A549 (cell line): ENCODE results near the gene CIAO3. TPM values are rescaled to one million over a fixed set of nuclear protein-coding genes. Genes with fewer than 3 reads are reported as not detected.

Experiments
- ATAC-seq, 2 experiments: fragments of 200-7000 bp in 1 of 2; fragments of >200 bp in 1 of 2; cut with Nextera tagmentation in 1 of 2; cut with Tn5 transposase in 1 of 2; 3 replicates each; pipeline versions ENCODE4 v1.8.0 to v1.9.1; 2018 to 2020; ENCODE audit warnings: mild to moderate bottlenecking in 1 of 2, moderate library complexity in 1 of 2
- CTCF ChIA-PET: fragments of 300-600 bp; sonication (Branson Sonifier 250); formaldehyde crosslinking; extraction: SDS; loops from one replicate; lab custom pipeline; 2021; ENCODE audit warnings: antibody characterized with exemption, inconsistent platforms; lab: Yijun Ruan, JAX
- POLR2A ChIA-PET: fragments of 350-600 bp; formaldehyde crosslinking; extraction: SDS; loops from one replicate; lab custom pipeline; 2021; ENCODE audit warnings: antibody characterized with exemption, inconsistent platforms; lab: Yijun Ruan, JAX
- DNase-seq, 2 experiments: peaks; one replicate each; pipeline versions ENCODE4 v3.0.0 to v3.0.0-alpha.2; 2011 to 2016; ENCODE audit warnings: low read depth in 1 of 2, low spot score in 1 of 2
- FAIRE-seq: peaks from 2 replicates; lab custom pipeline; 2011; peaks lifted over from hg19 to GRCh38; lab: Jason Lieb, UNC
- H3K27ac ChIP-seq, 2 experiments: fragments of >200 bp; sonication (Bioruptor Twin); formaldehyde crosslinking; 3 replicates each; pipeline ENCODE4 v1.5.1; 2016 to 2017
- H3K4me1 ChIP-seq: fragments of >200 bp; sonication (Bioruptor Twin); formaldehyde crosslinking; 3 replicates; pipeline ENCODE4 v1.6.1; 2016
- H3K4me2 ChIP-seq: fragments of >200 bp; sonication (Bioruptor Twin); formaldehyde crosslinking; 3 replicates; pipeline ENCODE4 v1.6.1; 2016
- H3K4me3 ChIP-seq: fragments of >200 bp; sonication (Bioruptor Twin); formaldehyde crosslinking; 3 replicates; pipeline ENCODE4 v1.5.1; 2016
- H3K9me3 ChIP-seq: fragments of >200 bp; sonication (Bioruptor Twin); formaldehyde crosslinking; 3 replicates; pipeline ENCODE4 v1.6.1; 2016
- BCL3 ChIP-seq: fragments of >200 bp; sonication (Bioruptor Twin); formaldehyde crosslinking; IDR thresholded peaks from 3 replicates; pipeline ENCODE4 v1.6.1; 2016
- CBX2 ChIP-seq: fragments of 200-600 bp; sonication (generic); IDR thresholded peaks from 2 replicates; pipeline ENCODE4 v1.6.1; 2016; ENCODE audit warnings: low read depth, mild to moderate bottlenecking, borderline replicate concordance
- CBX8 ChIP-seq: fragments of 200-600 bp; sonication (generic); IDR thresholded peaks from 2 replicates; pipeline ENCODE4 v1.6.1; 2016
- CHD2 ChIP-seq: fragments of 150-350 bp; IDR thresholded peaks from 2 replicates; pipeline ENCODE4 v1.6.1; 2014; ENCODE audit warnings: low read length; ENCODE audit not compliant: partially characterized antibody
- ESRRA ChIP-seq: fragments of 150-350 bp; IDR thresholded peaks from 2 replicates; pipeline ENCODE4 v1.6.1; 2014; ENCODE audit warnings: mild to moderate bottlenecking, low read length, borderline replicate concordance
- HOXA7 ChIP-seq: fragments of 250-450 bp; sonication (Bioruptor Pico); IDR thresholded peaks from 2 replicates; pipeline ENCODE4 v1.5.0; 2020; ENCODE audit warnings: mild to moderate bottlenecking, moderate library complexity
- HOXB13 ChIP-seq: fragments of 250-450 bp; sonication (Bioruptor Pico); IDR thresholded peaks from 2 replicates; pipeline ENCODE4 v1.5.0; 2020; ENCODE audit warnings: low read depth, mild to moderate bottlenecking, moderate library complexity
- JUNB ChIP-seq: fragments of >200 bp; sonication (Bioruptor Twin); formaldehyde crosslinking; IDR thresholded peaks from 2 replicates; pipeline ENCODE4 v1.6.1; 2016
- KDM1A ChIP-seq: fragments of 200-600 bp; sonication (generic); IDR thresholded peaks from 2 replicates; pipeline ENCODE4 v1.6.1; 2016; ENCODE audit warnings: low read depth, mild to moderate bottlenecking
- KDM5A ChIP-seq: fragments of 200-600 bp; sonication (generic); IDR thresholded peaks from 2 replicates; pipeline ENCODE4 v1.6.1; 2016; ENCODE audit warnings: antibody characterized with exemption, mild to moderate bottlenecking
- MAX ChIP-seq: IDR thresholded peaks from 2 replicates; pipeline ENCODE4 v1.6.1; 2012
- MAZ ChIP-seq: fragments of 150-350 bp; IDR thresholded peaks from 2 replicates; pipeline ENCODE4 v1.6.1; 2014; ENCODE audit warnings: antibody characterized with exemption, low read depth, low read length, borderline replicate concordance
- NPAS2 ChIP-seq: fragments of 250-450 bp; sonication (Bioruptor Pico); IDR thresholded peaks from 2 replicates; pipeline ENCODE4 v1.8.0; 2022; ENCODE audit warnings: mild to moderate bottlenecking, moderate library complexity, borderline replicate concordance
- NR3C1 ChIP-seq: fragments of >200 bp; sonication (Bioruptor Twin); formaldehyde crosslinking; IDR thresholded peaks from 3 replicates; pipeline ENCODE4 v1.6.1; 2017
- PBX3 ChIP-seq: IDR thresholded peaks from 2 replicates; pipeline ENCODE4 v1.6.1; 2012
- PHF8 ChIP-seq: fragments of 200-600 bp; sonication (generic); IDR thresholded peaks from 2 replicates; pipeline ENCODE4 v1.6.1; 2016; ENCODE audit warnings: low read depth, mild to moderate bottlenecking, antibody characterized with exemption, moderate library complexity, borderline replicate concordance
- POLR2AphosphoS2 ChIP-seq: conservative IDR thresholded peaks from 2 replicates; pipeline ENCODE4 v1.6.1; 2012; ENCODE audit warnings: low read length, improper control_type of control experiment, inconsistent platforms
- RARB ChIP-seq: fragments of 250-450 bp; sonication (Bioruptor Pico); IDR thresholded peaks from 2 replicates; pipeline ENCODE4 v1.8.0; 2021; ENCODE audit warnings: mild to moderate bottlenecking, moderate library complexity
- SMC3 ChIP-seq: fragments of >200 bp; sonication (Bioruptor Twin); formaldehyde crosslinking; IDR thresholded peaks from 3 replicates; pipeline ENCODE4 v1.6.1; 2018; ENCODE audit warnings: inconsistent platforms
- TP53 ChIP-seq: fragments of 250-450 bp; sonication (Bioruptor Pico); IDR thresholded peaks from 2 replicates; pipeline ENCODE4 v1.5.0; 2021; ENCODE audit warnings: mild to moderate bottlenecking, moderate library complexity
- ZC3H11A ChIP-seq: fragments of 450-650 bp; IDR thresholded peaks from 2 replicates; pipeline ENCODE4 v1.6.1; 2014; ENCODE audit warnings: antibody characterized with exemption, mild to moderate bottlenecking
- WGBS: methylation state at CpG from one replicate; pipeline ENCODE4 v1.1.6; 2017; ENCODE audit errors: missing lambda C conversion rate; 5-methylcytosine and 5-hydroxymethylcytosine counted together
- polyA plus RNA-seq, 4 experiments: library from polyadenylated mRNA; depleted of rRNA in 3 of 4; stranded (reverse); fragments of >200 nt; fragmentation: RNase III in 1 of 4; extraction: RNeasy Plus Mini Kit Qiagen cat#74134 plus additional on column Dnase treatment in 1 of 4; gene quantifications; 2 replicates in 3 of 4; 3 replicates in 1 of 4; pipeline ENCODE4 v1.2.3, GENCODE V29; 2011 to 2017

Gene CIAO3
- polyA plus RNA-seq, 2 of the 4 experiments (the other 2 are of a cell fraction) = 17.4 to 23.0 TPM

GRCh38 chr16:716768-717325, 23.9 kb downstream of the CIAO3 start:
- CTCF ChIA-PET = interaction anchor here (1.3 to 25.1 kb wide), 7 partner anchors 10 to 69 kb away, joined by 5 to 656 read pairs (median 11); partner anchors contain the start of genes ANTKMT, CCDC78, CHTF18 and CIAO3
- Histone ChIP-seq H3K4me3 (peak overlapping the region; percentile 64), H3K4me1 (peaks cover 71% of the 10 kb centered on the region), H3K9me3 (no peaks in the 10 kb centered on the region), H3K27ac (peak overlapping the region; percentile 80 to 99; a peak in 5 of 6 replicates), H3K4me2 (peak overlapping the region; percentile 94)
- POLR2A ChIA-PET = interaction anchor here (2.4 kb wide), 2 partner anchors 8 to 11 kb away, joined by 12 to 23 read pairs; partner anchors contain the start of gene CCDC78
- TF ChIP-seq CBX2 (no peak), HOXA7 (CRISPR knock-in tag) (no peak), HOXB13 (CRISPR knock-in tag) (no peak), PHF8 (no peak), KDM5A (no peak), POLR2AphosphoS2 (no peak), ZC3H11A (no peak), MAZ (no peak), TP53 (no peak), JUNB (no peak), NR3C1 (no peak), ESRRA (no peak), NPAS2 (CRISPR knock-in tag) (no peak), CBX8 (no peak), SMC3 (no peak), CHD2 (no peak), KDM1A (no peak), PBX3 (no peak), MAX (no peak)
- no peak for DNase-seq
- WGBS = 94% methylated on average over 6 of the region's 29 CpGs
- ATAC-seq = no peak
- no peak for FAIRE-seq

GRCh38 chr16:716200-716568, 24.6 kb downstream of the CIAO3 start:
- Histone ChIP-seq H3K4me3 (peak overlapping the region; percentile 64), H3K27ac (peak overlapping the region; percentile 80 to 99), H3K4me1 (peaks cover 74% of the 10 kb centered on the region), H3K4me2 (peak overlapping the region; percentile 94), H3K9me3 (no peaks in the 10 kb centered on the region)
- 2% methylated on average over 12 of the region's 12 CpGs for WGBS
- ChIA-PET POLR2A (interaction anchor here (0.6 to 2.4 kb wide), 4 partner anchors 8 to 365 kb away, joined by 5 to 23 read pairs (median 9); partner anchors contain the start of genes CCDC78, CHTF18 and RPUSD1), CTCF (interaction anchor here (0.7 to 25.1 kb wide), 13 partner anchors 9 to 342 kb away, joined by 3 to 656 read pairs (median 5); partner anchors contain the start of genes ANTKMT, CCDC78, CHTF18 and CIAO3)
- peak; percentile 74; the same call in 1 of the 2 replicates for TF ChIP-seq RARB (CRISPR knock-in tag)
- no peak for TF ChIP-seq MAZ
- TF ChIP-seq BCL3 = peak; percentile 24; the same call in 1 of the 3 replicates
- FAIRE-seq (no peak), DNase-seq (peak in 1 of 2 experiments; percentile 77), ATAC-seq (no peak)
